ENCODE measurements around the gene FUT2.
"Not testable (repeated sequence)": the region's sequence is repeated elsewhere in the genome, so short reads cannot be mapped to it uniquely, and the experiment has no call there.

Gene FUT2

GRCh38 chr19:48698046-48698445 lies 2.3 kb downstream of the FUT2 start:
- no peak for DNase-seq (ENCODE audit: low read depth in 2 of 3, low spot score in 2 of 3)

- DNase-seq (ENCODE audit: low read depth in 2 of 3, low spot score in 2 of 3), result no peak
Observed at GRCh38 chr19:48702701-48703100, 6.9 kb downstream of the FUT2 start.

- no peak for DNase-seq (ENCODE audit: low read depth in 2 of 3, low spot score in 2 of 3)
Observed at GRCh38 chr19:48703316-48703715, 7.5 kb downstream of the FUT2 start.

- DNase-seq (ENCODE audit: low read depth in 2 of 3, low spot score in 2 of 3), result no peak
Observed at GRCh38 chr19:48705431-48705830, 9.7 kb downstream of the FUT2 start.

GRCh38 chr19:48708471-48708870 lies 12.7 kb downstream of the FUT2 start:
- DNase-seq (ENCODE audit: low read depth in 2 of 3, low spot score in 2 of 3), result no peak

- DNase-seq (ENCODE audit: low read depth in 2 of 3, low spot score in 2 of 3), result no peak
Observed at GRCh38 chr19:48711106-48711662, 15.4 kb downstream of the FUT2 start.

- DNase-seq (ENCODE audit: low read depth in 2 of 3, low spot score in 2 of 3), result no peak
Observed at GRCh38 chr19:48713041-48713863, 17.5 kb downstream of the FUT2 start.

- peak; percentile 89 to 99 (median 92) for DNase-seq (ENCODE audit: low read depth in 2 of 3, low spot score in 2 of 3)
Observed at GRCh38 chr19:48713864-48714755, 18.3 kb downstream of the FUT2 start.

GRCh38 chr19:48714759-48715675 lies 19.2 kb downstream of the FUT2 start:
- no peak for DNase-seq (ENCODE audit: low read depth in 2 of 3, low spot score in 2 of 3)

- DNase-seq (ENCODE audit: low read depth in 2 of 3, low spot score in 2 of 3), result no peak
Observed at GRCh38 chr19:48715681-48716171, 20.0 kb downstream of the FUT2 start.

- DNase-seq (ENCODE audit: low read depth in 2 of 3, low spot score in 2 of 3), result no peak
Observed at GRCh38 chr19:48716562-48717291, 21.0 kb downstream of the FUT2 start.

GRCh38 chr19:48718106-48718505 lies 22.3 kb downstream of the FUT2 start:
- DNase-seq (ENCODE audit: low read depth in 2 of 3, low spot score in 2 of 3), result not testable (repeated sequence)

GRCh38 chr19:48718711-48719231 lies 23.0 kb downstream of the FUT2 start:
- no peak for DNase-seq (ENCODE audit: low read depth in 2 of 3, low spot score in 2 of 3)

- no peak for DNase-seq (ENCODE audit: low read depth in 2 of 3, low spot score in 2 of 3)
Observed at GRCh38 chr19:48719263-48720171, 23.7 kb downstream of the FUT2 start, which contains the start of gene MAMSTR. TSS of gene MAMSTR (minus strand) at chr19:48719725. CDS start at chr19:48719031, 694 bp downstream.

GRCh38 chr19:48720251-48720612 lies 24.5 kb downstream of the FUT2 start:
- DNase-seq (ENCODE audit: low read depth in 2 of 3, low spot score in 2 of 3), result no peak

- peak; percentile 71 to 81 (median 74) for DNase-seq (ENCODE audit: low read depth in 2 of 3, low spot score in 2 of 3)
Observed at GRCh38 chr19:48720613-48721296, 25.0 kb downstream of the FUT2 start.

GRCh38 chr19:48722196-48722708 lies 26.5 kb downstream of the FUT2 start:
- no peak for DNase-seq (ENCODE audit: low read depth in 2 of 3, low spot score in 2 of 3)

Measured in activated CD8-positive, alpha-beta memory T cell treated with anti-CD3 and anti-CD28 coated beads for 48 hours (primary cell).